Fibroblast of villous mesenchyme (primary cell): ENCODE data around the gene SMAD6. TPM values are rescaled to one million over a fixed set of nuclear protein-coding genes. Genes with fewer than 3 reads are reported as not detected.

Experiments used
- DNase-seq: peaks from one replicate; pipeline ENCODE4 v3.0.0-alpha.2; 2010; ENCODE audit warnings: low read depth
- H3K4me3 ChIP-seq: 2 replicates; pipeline ENCODE4 v1.5.1; 2011; ENCODE audit warnings: low read depth, mild to moderate bottlenecking, low read length
- CTCF ChIP-seq: IDR thresholded peaks from 2 replicates; pipeline ENCODE4 v1.5.1; 2012; ENCODE audit warnings: low read depth, mild to moderate bottlenecking, low read length; ENCODE audit not compliant: insufficient read depth
- total RNA-seq: library from RNA; depleted of rRNA; stranded (reverse); fragments of >200 nt; gene quantifications from 2 replicates; pipeline ENCODE4 v1.2.3, GENCODE V29; 2012

The SMAD6 gene
- total RNA-seq, 1 donor: 3.0 TPM

- DNase-seq: no peak
- H3K4me3 ChIP-seq: no peak overlapping the region
- no peak for TF ChIP-seq CTCF
Measured at GRCh38 chr15:66715720-66716655, 14.0 kb downstream of the SMAD6 start.

- TF ChIP-seq CTCF: no peak
- no peak for DNase-seq
- no peak overlapping the region for H3K4me3 ChIP-seq
Measured at GRCh38 chr15:66716656-66717020, 14.6 kb downstream of the SMAD6 start.

- H3K4me3 ChIP-seq: no peak overlapping the region
- no peak for TF ChIP-seq CTCF
- no peak for DNase-seq
Measured at GRCh38 chr15:66718220-66718988, 16.4 kb downstream of the SMAD6 start.

- TF ChIP-seq CTCF: no peak
- no peak for DNase-seq
- no peak overlapping the region for H3K4me3 ChIP-seq
Measured at GRCh38 chr15:66719471-66719870, 17.4 kb downstream of the SMAD6 start.

GRCh38 chr15:66720206-66721010 lies 18.4 kb downstream of the SMAD6 start:
- no peak for TF ChIP-seq CTCF
- H3K4me3 ChIP-seq: no peak overlapping the region
- DNase-seq: peak; percentile 36

GRCh38 chr15:66721020-66721419 lies 19.0 kb downstream of the SMAD6 start:
- TF ChIP-seq CTCF: no peak
- H3K4me3 ChIP-seq: no peak overlapping the region

More at GRCh38 chr15:66721020-66721419, 19.0 kb downstream of the SMAD6 start:
- no peak for DNase-seq
